ENCODE results near the gene PUS3.

The PUS3 gene

DNA sequence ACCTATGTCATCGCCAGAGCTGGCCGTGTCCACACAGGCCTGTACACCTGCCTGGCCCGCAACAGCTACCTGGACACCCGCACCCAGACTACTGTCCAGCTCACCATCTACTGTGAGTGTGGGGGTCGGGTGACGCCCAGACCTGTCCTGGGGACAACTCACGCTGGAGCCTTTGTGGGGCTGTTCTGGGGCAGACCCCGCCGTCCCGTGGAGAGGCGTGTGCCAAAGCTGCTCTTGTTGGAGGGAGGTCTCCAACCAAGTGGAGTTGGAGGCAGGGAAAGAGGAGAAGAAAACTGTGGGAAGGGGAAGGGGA is 47.1 kb upstream of the PUS3 start:
- ATAC-seq (ENCODE audit: low read depth) = no peak
- no peak for DNase-seq (ENCODE audit: low spot score)
- Histone ChIP-seq H3K27ac (ENCODE audit: poor library complexity, severe bottlenecking) (no peak overlapping the region), H3K27me3 (ENCODE audit: insufficient read depth, poor library complexity, severe bottlenecking) (no peaks in the 10 kb centered on the region), H3K36me3 (ENCODE audit: low read depth) (no peaks in the 10 kb centered on the region), H3K4me3 (ENCODE audit: severe bottlenecking) (no peak overlapping the region), H3K9me3 (ENCODE audit: severe bottlenecking) (no peaks in the 10 kb centered on the region), H3K4me1 (ENCODE audit: insufficient read depth, poor library complexity, severe bottlenecking) (peaks cover 18% of the 10 kb centered on the region)
- TF ChIP-seq, protein P1, sequence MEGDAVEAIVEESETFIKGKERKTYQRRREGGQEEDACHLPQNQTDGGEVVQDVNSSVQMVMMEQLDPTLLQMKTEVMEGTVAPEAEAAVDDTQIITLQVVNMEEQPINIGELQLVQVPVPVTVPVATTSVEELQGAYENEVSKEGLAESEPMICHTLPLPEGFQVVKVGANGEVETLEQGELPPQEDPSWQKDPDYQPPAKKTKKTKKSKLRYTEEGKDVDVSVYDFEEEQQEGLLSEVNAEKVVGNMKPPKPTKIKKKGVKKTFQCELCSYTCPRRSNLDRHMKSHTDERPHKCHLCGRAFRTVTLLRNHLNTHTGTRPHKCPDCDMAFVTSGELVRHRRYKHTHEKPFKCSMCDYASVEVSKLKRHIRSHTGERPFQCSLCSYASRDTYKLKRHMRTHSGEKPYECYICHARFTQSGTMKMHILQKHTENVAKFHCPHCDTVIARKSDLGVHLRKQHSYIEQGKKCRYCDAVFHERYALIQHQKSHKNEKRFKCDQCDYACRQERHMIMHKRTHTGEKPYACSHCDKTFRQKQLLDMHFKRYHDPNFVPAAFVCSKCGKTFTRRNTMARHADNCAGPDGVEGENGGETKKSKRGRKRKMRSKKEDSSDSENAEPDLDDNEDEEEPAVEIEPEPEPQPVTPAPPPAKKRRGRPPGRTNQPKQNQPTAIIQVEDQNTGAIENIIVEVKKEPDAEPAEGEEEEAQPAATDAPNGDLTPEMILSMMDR (IDR thresholded peaks at IDR 0.05; ENCODE audit: poor library complexity, severe bottlenecking) = no peak

DNA sequence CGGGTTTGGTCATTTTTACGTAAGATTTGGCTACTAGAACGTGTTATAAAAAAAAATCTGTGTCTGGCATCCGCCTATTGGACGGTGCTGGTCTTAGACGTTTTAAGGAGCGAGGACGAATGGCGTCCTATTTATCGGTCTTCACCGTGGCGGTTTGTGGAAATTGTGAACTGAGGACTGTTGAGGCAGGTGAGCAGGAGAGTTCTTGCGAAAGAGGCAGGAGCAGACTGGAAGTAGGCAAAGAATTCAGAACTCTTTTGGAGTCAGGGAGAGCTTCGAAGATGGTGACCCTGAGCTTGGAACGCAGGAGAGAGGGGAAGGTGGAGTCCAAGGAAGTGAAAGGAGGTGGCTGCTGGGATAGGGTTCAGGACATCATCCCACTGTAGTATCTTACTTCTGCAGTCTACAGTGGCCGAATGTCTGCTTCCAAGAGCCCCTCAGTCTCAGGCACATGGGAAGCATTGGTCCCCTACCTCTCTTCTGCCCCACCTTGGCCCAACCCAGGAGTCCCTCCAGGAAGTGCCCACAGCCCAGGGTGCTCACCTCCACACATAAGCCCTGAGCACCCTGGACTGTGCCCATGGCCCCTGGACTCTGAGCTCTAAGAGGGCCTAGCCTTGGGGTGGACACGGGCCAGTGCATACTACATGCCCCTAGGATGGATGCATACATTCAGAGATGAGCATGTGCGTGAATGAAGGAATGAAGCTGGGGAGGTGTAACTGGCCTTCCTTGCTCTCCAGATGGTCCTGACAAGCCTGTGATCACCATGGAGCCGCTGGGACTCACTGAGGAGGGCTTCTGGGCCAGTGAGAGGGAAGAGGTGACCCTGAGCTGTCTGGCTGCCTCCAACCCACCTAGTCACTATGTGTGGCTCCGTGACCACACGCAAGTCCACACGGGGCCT is 46.5 kb upstream of the PUS3 start:
- H3K9me3 ChIP-seq (ENCODE audit: severe bottlenecking) = no peaks in the 10 kb centered on the region
- no peaks in the 10 kb centered on the region for H3K27me3 ChIP-seq (ENCODE audit: insufficient read depth, poor library complexity, severe bottlenecking)
- TF ChIP-seq, protein P1 (IDR thresholded peaks at IDR 0.05; ENCODE audit: poor library complexity, severe bottlenecking) = no peak
- H3K4me1 ChIP-seq (ENCODE audit: insufficient read depth, poor library complexity, severe bottlenecking) = peaks cover 18% of the 10 kb centered on the region
- H3K36me3 ChIP-seq (ENCODE audit: low read depth) = no peaks in the 10 kb centered on the region
- no peak overlapping the region for H3K27ac ChIP-seq (ENCODE audit: poor library complexity, severe bottlenecking)
- H3K4me3 ChIP-seq (ENCODE audit: severe bottlenecking) = no peak overlapping the region
- ATAC-seq (ENCODE audit: low read depth) (no peak), DNase-seq (ENCODE audit: low spot score) (no peak)

DNA sequence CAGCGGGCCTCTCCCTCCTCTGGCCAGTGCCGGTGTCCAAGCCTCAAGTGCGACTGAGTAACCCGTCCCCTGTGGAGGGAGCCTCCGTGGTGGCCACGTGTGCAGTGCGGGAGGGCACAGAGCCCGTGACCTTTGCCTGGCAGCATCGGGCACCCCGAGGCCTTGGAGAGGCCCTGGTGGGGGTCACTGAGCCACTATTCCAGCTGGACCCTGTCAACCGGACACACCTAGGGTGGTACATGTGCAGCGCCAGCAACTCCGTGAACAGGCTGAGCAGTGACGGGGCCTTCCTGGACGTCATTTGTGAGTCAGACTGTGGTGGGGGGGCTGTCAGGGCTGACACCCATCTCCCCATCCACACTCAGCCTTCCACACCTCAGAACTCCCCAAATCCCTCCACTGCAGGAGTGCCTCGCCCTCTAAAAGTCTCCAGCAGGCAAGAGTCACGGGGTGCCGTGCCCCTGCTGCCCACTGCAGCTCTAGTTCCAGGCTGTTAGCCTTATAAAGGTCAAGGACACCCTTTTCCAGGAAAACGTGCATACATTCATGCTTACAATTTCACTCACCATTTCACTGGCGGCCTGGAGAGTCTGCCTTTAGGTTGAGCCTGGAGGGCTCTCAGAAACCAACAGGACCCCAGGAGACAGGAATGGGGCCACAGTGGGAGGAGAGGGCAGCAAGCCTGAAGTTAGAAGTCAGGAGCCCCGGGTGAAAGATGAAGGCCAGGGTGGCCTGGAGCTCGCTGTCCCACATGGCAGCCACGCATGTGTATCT is 45.5 kb upstream of the PUS3 start:
- no peaks in the 10 kb centered on the region for H3K27me3 ChIP-seq (ENCODE audit: insufficient read depth, poor library complexity, severe bottlenecking)
- H3K4me1 ChIP-seq (ENCODE audit: insufficient read depth, poor library complexity, severe bottlenecking) = peaks cover 13% of the 10 kb centered on the region
- H3K9me3 ChIP-seq (ENCODE audit: severe bottlenecking) = no peaks in the 10 kb centered on the region
- H3K4me3 ChIP-seq (ENCODE audit: severe bottlenecking) = no peak overlapping the region
- ATAC-seq (ENCODE audit: low read depth) (no peak), DNase-seq (ENCODE audit: low spot score) (no peak)
- no peaks in the 10 kb centered on the region for H3K36me3 ChIP-seq (ENCODE audit: low read depth)
- H3K27ac ChIP-seq (ENCODE audit: poor library complexity, severe bottlenecking) = no peak overlapping the region
- TF ChIP-seq, protein P1 (IDR thresholded peaks at IDR 0.05; ENCODE audit: poor library complexity, severe bottlenecking) = no peak

DNA sequence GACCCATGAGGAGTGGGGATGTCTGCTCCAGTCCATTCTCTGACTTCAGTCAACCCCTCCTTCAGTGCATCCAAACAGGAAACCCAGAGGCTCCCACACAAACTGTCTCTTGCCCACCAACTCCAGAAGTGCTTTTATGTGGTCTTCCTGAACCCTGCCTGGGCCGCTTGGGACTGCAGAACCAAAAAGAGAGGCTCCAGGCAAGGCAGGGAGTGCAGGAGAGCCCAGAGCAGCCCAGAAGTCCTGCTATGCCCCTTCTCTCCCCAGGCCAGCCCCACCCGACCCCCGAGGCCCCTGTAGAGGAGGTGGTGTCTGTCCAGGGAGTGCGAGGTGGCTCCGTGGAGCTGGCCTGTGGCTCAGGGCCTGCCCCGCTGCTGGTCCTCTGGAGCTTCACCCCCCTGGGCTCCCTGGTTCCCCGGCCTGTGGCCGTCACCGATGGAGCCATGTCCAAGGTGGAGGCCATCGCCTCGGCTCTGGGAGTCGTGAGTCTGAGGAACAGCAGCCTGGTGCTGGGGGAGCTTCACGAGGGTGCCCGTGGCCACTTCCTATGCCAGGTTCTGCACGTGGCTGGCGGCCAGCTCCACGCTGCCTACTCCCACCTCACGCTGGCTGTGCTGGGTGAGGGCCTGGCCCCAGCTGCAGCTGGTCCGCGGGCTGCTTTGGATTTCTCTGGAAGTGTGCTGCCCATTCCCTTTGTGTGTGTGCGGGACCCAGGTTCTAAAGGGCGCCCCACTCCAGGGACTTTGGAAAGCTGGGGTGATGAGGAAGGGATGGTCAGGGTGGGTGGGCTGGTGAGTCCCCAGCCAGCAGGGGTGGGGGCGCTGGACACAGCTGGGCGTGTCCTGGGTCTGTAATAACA is 44.6 kb upstream of the PUS3 start:
- H3K36me3 ChIP-seq (ENCODE audit: low read depth) = no peaks in the 10 kb centered on the region
- no peak for DNase-seq (ENCODE audit: low spot score)
- no peak overlapping the region for H3K27ac ChIP-seq (ENCODE audit: poor library complexity, severe bottlenecking)
- peaks cover 5% of the 10 kb centered on the region for H3K4me1 ChIP-seq (ENCODE audit: insufficient read depth, poor library complexity, severe bottlenecking)
- no peak for ATAC-seq (ENCODE audit: low read depth)
- no peaks in the 10 kb centered on the region for H3K27me3 ChIP-seq (ENCODE audit: insufficient read depth, poor library complexity, severe bottlenecking)
- TF ChIP-seq, protein P1 (IDR thresholded peaks at IDR 0.05; ENCODE audit: poor library complexity, severe bottlenecking) = no peak
- H3K9me3 ChIP-seq (ENCODE audit: severe bottlenecking) = no peaks in the 10 kb centered on the region
- no peak overlapping the region for H3K4me3 ChIP-seq (ENCODE audit: severe bottlenecking)

Measured in RWPE2 (cell line).